ENCODE results near the gene SLC29A2. TPM values are rescaled to one million over a fixed set of nuclear protein-coding genes. Genes with fewer than 3 reads are reported as not detected.

Gene SLC29A2
- total RNA-seq, 1 experiment from 2014 or later, result 40.4 TPM

GRCh38 chr11:66335531-66336233 lies 35.9 kb downstream of the SLC29A2 start:
- peaks cover 24% of the 10 kb centered on the region for H3K4me1 Mint-ChIP-seq (ENCODE audit: low read depth, unreplicated experiment)
- intact Hi-C loops (cut with micrococcal nuclease; ENCODE audit: unreplicated experiment), result no loop called here
- peak overlapping the region; percentile 86 for H3K27ac Mint-ChIP-seq (ENCODE audit: unreplicated experiment)
- CTCF ChIA-PET, result interaction anchor here (0.7 to 1.6 kb wide), 3 partner anchors 23 to 53 kb away, joined by 4 to 32 read pairs (median 5); no protein-coding TSS in a partner anchor
- peaks cover 39% of the 10 kb centered on the region for H3K36me3 Mint-ChIP-seq (ENCODE audit: insufficient read depth, unreplicated experiment)
- H3K27me3 Mint-ChIP-seq (ENCODE audit: unreplicated experiment), result no peaks in the 10 kb centered on the region
- TF ChIP-seq, protein P1, sequence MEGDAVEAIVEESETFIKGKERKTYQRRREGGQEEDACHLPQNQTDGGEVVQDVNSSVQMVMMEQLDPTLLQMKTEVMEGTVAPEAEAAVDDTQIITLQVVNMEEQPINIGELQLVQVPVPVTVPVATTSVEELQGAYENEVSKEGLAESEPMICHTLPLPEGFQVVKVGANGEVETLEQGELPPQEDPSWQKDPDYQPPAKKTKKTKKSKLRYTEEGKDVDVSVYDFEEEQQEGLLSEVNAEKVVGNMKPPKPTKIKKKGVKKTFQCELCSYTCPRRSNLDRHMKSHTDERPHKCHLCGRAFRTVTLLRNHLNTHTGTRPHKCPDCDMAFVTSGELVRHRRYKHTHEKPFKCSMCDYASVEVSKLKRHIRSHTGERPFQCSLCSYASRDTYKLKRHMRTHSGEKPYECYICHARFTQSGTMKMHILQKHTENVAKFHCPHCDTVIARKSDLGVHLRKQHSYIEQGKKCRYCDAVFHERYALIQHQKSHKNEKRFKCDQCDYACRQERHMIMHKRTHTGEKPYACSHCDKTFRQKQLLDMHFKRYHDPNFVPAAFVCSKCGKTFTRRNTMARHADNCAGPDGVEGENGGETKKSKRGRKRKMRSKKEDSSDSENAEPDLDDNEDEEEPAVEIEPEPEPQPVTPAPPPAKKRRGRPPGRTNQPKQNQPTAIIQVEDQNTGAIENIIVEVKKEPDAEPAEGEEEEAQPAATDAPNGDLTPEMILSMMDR (IDR thresholded peaks at IDR 0.05; ENCODE audit: unreplicated experiment), result no peak
- BruUV-seq (replicated peaks), result TSS peak; percentile 35
- peak; percentile 44 for DNase-seq
- H3K4me3 Mint-ChIP-seq (ENCODE audit: low read depth, unreplicated experiment), result peak overlapping the region; percentile 94
- H3K9me3 Mint-ChIP-seq (ENCODE audit: low read depth, unreplicated experiment), result no peaks in the 10 kb centered on the region

DNA sequence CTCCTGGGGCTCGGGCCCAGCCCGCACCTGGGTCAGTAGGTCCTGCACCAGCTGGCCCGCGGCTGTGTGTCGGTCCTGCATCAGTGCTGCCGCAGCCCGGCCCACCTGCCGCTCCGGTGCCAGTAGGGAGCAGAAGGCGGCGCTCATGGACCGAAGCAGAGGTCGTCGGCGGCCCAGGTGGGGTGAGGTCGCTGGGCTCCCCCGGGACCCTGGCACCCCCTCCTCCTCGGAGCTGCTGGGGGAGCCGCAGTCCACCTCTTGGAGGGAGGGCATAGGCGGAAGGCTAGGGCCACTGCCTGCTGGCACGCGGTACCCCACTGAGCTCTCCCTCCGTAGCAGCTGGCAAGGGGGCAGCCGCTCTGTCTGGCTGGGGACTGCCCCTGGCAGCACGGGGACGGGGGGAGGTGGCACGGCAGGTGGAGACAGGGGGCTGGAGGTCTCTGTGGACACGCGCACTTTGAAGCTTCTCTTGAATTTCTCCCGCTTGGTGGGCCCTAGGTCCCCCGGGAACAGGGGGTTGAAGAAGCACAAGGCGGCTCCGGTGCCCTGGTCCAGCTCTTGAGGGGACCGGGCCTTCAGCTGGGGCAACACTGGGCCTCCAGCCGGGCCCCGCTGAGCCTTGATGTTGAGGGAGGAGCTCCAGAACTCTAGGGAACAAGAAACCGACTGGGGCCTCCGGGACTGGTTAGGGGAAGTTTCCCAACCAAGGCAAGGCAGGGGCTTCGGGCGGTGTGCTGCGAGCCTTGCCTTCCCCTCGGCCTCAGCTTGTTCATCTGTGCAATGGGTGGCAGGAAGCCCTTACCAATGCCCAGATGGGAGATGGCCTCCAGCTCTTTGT lies 36.7 kb downstream of the SLC29A2 start:
- H3K4me3 Mint-ChIP-seq (ENCODE audit: low read depth, unreplicated experiment), result peak overlapping the region; percentile 94
- H3K27me3 Mint-ChIP-seq (ENCODE audit: unreplicated experiment), result no peaks in the 10 kb centered on the region
- no TSS peak for BruUV-seq (replicated peaks)
- H3K4me1 Mint-ChIP-seq (ENCODE audit: low read depth, unreplicated experiment), result peaks cover 24% of the 10 kb centered on the region
- TF ChIP-seq, protein P1 (IDR thresholded peaks at IDR 0.05; ENCODE audit: unreplicated experiment), result no peak
- CTCF ChIA-PET, result interaction anchor here (0.5 to 1.6 kb wide), 2 partner anchors 22 to 132 kb away, joined by 3 to 32 read pairs; partner anchors contain the start of gene PELI3
- intact Hi-C loops (cut with micrococcal nuclease; ENCODE audit: unreplicated experiment), result no loop called here
- H3K27ac Mint-ChIP-seq (ENCODE audit: unreplicated experiment), result peak overlapping the region; percentile 56
- H3K9me3 Mint-ChIP-seq (ENCODE audit: low read depth, unreplicated experiment), result no peaks in the 10 kb centered on the region
- H3K36me3 Mint-ChIP-seq (ENCODE audit: insufficient read depth, unreplicated experiment), result peaks cover 45% of the 10 kb centered on the region
- DNase-seq, result no peak

DNA sequence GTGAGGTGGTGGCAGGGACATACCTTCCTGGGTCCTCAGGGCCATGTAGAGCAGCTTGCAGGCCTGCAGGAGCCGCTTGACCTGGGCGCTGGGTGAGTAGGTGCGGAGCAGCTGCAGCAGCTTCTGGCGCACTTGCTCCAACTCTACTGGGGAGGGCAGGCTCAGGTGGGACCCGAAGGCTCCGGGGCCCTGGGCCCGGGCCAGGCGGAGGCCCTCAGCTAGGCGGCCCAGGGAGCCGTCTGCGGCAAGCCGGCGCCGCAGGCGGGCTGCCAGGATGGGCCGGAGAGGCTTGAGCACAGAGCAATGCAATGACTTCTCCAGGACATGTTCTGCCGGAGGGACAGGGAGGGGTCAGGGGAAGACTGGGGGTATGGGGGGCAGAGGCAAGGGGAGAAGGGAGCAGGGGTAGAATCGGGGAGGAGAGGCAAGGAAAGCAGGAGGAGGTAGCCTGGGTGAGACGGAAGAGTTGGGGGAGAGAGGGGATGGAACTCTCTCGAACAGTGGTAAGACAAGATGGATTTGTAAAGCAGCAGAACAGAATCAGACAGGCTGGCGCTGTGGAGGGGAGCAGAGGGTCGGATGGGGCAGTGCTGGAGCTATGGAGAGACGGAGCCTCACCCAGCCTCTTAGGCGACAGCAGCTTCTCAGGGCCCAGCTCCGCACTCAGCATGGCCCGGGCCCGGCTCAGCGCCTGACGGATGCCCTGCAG lies 37.5 kb downstream of the SLC29A2 start:
- Mint-ChIP-seq H3K4me1 (ENCODE audit: low read depth, unreplicated experiment) (peaks cover 24% of the 10 kb centered on the region), H3K27ac (ENCODE audit: unreplicated experiment) (no peak overlapping the region), H3K9me3 (ENCODE audit: low read depth, unreplicated experiment) (no peaks in the 10 kb centered on the region), H3K36me3 (ENCODE audit: insufficient read depth, unreplicated experiment) (peaks cover 42% of the 10 kb centered on the region), H3K4me3 (ENCODE audit: low read depth, unreplicated experiment) (peak overlapping the region; percentile 24), H3K27me3 (ENCODE audit: unreplicated experiment) (no peaks in the 10 kb centered on the region)
- TF ChIP-seq, protein P1 (IDR thresholded peaks at IDR 0.05; ENCODE audit: unreplicated experiment), result no peak
- CTCF ChIA-PET, result interaction anchor here (0.6 kb wide), 2 partner anchors 13 to 22 kb away, joined by 5 to 6 read pairs; no protein-coding TSS in a partner anchor
- DNase-seq, result no peak
- intact Hi-C loops (cut with micrococcal nuclease; ENCODE audit: unreplicated experiment), result no loop called here
- BruUV-seq (replicated peaks), result no TSS peak

DNA sequence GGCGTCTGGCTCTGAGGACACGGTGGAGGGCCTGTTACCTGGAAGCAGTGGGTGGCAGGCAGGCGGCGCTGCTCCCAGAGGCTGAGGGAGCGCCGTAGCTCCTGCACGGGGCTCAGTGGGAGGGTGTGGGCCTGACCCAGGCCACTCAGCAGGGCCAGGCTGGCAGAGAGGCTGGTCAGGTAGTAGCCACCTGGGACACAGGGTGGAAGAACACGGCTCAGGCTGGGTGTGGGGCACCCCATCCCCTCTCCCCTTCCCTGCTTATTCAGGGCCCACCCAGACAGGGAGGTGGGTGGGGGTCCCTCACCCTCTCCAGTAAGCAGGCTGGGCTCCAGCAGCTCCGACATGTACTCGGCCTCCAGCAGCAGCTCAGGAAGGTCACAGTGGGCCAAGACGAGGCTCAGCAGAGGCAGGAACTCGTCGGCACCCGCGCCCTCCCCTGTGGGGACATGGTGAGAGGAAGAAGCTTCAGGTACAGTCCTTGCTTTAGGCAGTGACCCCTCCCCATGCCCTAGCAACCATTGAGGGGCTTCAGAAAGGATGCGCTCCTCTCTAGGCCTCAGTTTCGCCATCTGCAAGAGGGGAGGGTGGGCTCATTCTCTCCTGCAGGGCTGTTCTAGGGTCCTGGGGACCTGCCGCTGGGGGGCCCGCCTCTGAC lies 38.2 kb downstream of the SLC29A2 start:
- CTCF ChIA-PET, result interaction anchor here (0.6 kb wide), 2 partner anchors 13 to 21 kb away, joined by 5 to 6 read pairs; no protein-coding TSS in a partner anchor
- Mint-ChIP-seq H3K27ac (ENCODE audit: unreplicated experiment) (no peak overlapping the region), H3K4me1 (ENCODE audit: low read depth, unreplicated experiment) (peaks cover 29% of the 10 kb centered on the region)

More for the DNA sequence above, 38.2 kb downstream of the SLC29A2 start:
- DNase-seq, result no peak
- Mint-ChIP-seq H3K36me3 (ENCODE audit: insufficient read depth, unreplicated experiment) (peaks cover 35% of the 10 kb centered on the region), H3K27me3 (ENCODE audit: unreplicated experiment) (no peaks in the 10 kb centered on the region), H3K9me3 (ENCODE audit: low read depth, unreplicated experiment) (no peaks in the 10 kb centered on the region), H3K4me3 (ENCODE audit: low read depth, unreplicated experiment) (no peak overlapping the region)
- TF ChIP-seq, protein P1 (IDR thresholded peaks at IDR 0.05; ENCODE audit: unreplicated experiment), result no peak
- no TSS peak for BruUV-seq (replicated peaks)
- intact Hi-C loops (cut with micrococcal nuclease; ENCODE audit: unreplicated experiment), result no loop called here
